H1 (cell line): ENCODE data around the gene MAP4. TPM values are rescaled to one million over a fixed set of nuclear protein-coding genes. Genes with fewer than 3 reads are reported as not detected.

Experiments used
- CTCF ChIA-PET: fragments of 300-600 bp; sonication (Branson Sonifier 250); formaldehyde crosslinking; loops from one replicate; lab custom pipeline; 2021; ENCODE audit not compliant: partially characterized antibody; lab: Charles Lee
- POLR2A ChIA-PET: fragments of 300-600 bp; sonication (Branson Sonifier 250); formaldehyde crosslinking; loops from one replicate; lab custom pipeline; 2021; ENCODE audit warnings: inconsistent platforms; ENCODE audit not compliant: partially characterized antibody; lab: Charles Lee
- DNase-seq, 2 experiments: peaks; one replicate each; pipeline versions ENCODE4 v3.0.0 to v3.0.0-alpha.2; 2010 to 2022; ENCODE audit warnings: low spot score in 2 of 2, low read depth in 1 of 2, mixed read lengths in 1 of 2
- FAIRE-seq: peaks from 2 replicates; lab custom pipeline; 2011; peaks lifted over from hg19 to GRCh38; lab: Jason Lieb, UNC
- H2AFZ ChIP-seq: 2 replicates; pipeline ENCODE4 v1.8.1; 2012; ENCODE audit warnings: low read length, inconsistent platforms
- H2AK5ac ChIP-seq: 2 replicates; pipeline ENCODE4 v1.6.1; 2013; ENCODE audit warnings: low read depth, low read length
- H2BK120ac ChIP-seq: replicated peaks from 2 replicates; pipeline ENCODE3; 2013; ENCODE audit warnings: low read depth, low read length, inconsistent platforms
- H2BK12ac ChIP-seq: 2 replicates; pipeline ENCODE4 v1.6.1; 2013; ENCODE audit warnings: low read depth, low read length
- H2BK15ac ChIP-seq: 2 replicates; pipeline ENCODE4 v1.6.1; 2013; ENCODE audit warnings: low read length
- H2BK20ac ChIP-seq: 2 replicates; pipeline ENCODE4 v1.6.1; 2013; ENCODE audit warnings: low read length
- H2BK5ac ChIP-seq: 2 replicates; pipeline ENCODE4 v1.6.1; 2013; ENCODE audit warnings: low read depth, low read length
- H3K14ac ChIP-seq: 2 replicates; pipeline ENCODE4 v1.6.1; 2013; ENCODE audit warnings: inconsistent platforms; ENCODE audit not compliant: insufficient read length
- H3K18ac ChIP-seq: 2 replicates; pipeline ENCODE4 v1.6.1; 2013; ENCODE audit warnings: low read length; ENCODE audit errors: extremely low read depth
- H3K23ac ChIP-seq: 2 replicates; pipeline ENCODE4 v1.6.1; 2013; ENCODE audit warnings: inconsistent platforms; ENCODE audit not compliant: insufficient read length
- H3K23me2 ChIP-seq: 2 replicates; pipeline ENCODE4 v1.6.1; 2013; ENCODE audit warnings: low read depth, low read length
- H3K27ac ChIP-seq: 2 replicates; pipeline ENCODE4 v1.6.1; 2011; ENCODE audit warnings: low read depth, low read length, inconsistent platforms
- H3K27me3 ChIP-seq, 4 experiments: replicated peaks in 1 of 4; 1 replicate in 1 of 4; 2 replicates in 3 of 4; pipeline versions ENCODE4 v1.6.1 to v1.8.1; 2011 to 2013; ENCODE audit warnings: low read length in 3 of 4, mild to moderate bottlenecking in 3 of 4, inconsistent platforms in 2 of 4, mixed read lengths in 2 of 4, moderate library complexity in 1 of 4; ENCODE audit not compliant: control insufficient read depth in 3 of 4, insufficient read depth in 3 of 4; ENCODE audit errors: extremely low read depth in 1 of 4
- H3K36me3 ChIP-seq, 4 experiments: 2 replicates each; pipeline versions ENCODE4 v1.6.1 to v1.8.1; 2011 to 2013; ENCODE audit warnings: mild to moderate bottlenecking in 4 of 4, low read length in 3 of 4, moderate library complexity in 2 of 4, control low read depth in 1 of 4, inconsistent platforms in 1 of 4; ENCODE audit not compliant: insufficient read depth in 4 of 4, control insufficient read depth in 2 of 4
- H3K4ac ChIP-seq: replicated peaks from 2 replicates; pipeline ENCODE3; 2013; ENCODE audit warnings: low read length, low read depth, mixed read lengths, inconsistent platforms; ENCODE audit not compliant: insufficient read length
- H3K4me1 ChIP-seq, 4 experiments: replicated peaks in 1 of 4; 1 replicate in 1 of 4; 2 replicates in 3 of 4; pipeline versions ENCODE4 v1.6.1 to v1.8.1; 2011 to 2013; ENCODE audit warnings: low read length in 3 of 4, inconsistent platforms in 2 of 4, mixed read lengths in 1 of 4; ENCODE audit not compliant: insufficient read depth in 4 of 4, control insufficient read depth in 3 of 4
- H3K4me2 ChIP-seq, 2 experiments: 2 replicates each; pipeline versions ENCODE4 v1.6.1 to v1.8.1; 2011 to 2013; ENCODE audit warnings: low read depth in 2 of 2, low read length in 2 of 2, control low read depth in 1 of 2, inconsistent platforms in 1 of 2, mild to moderate bottlenecking in 1 of 2; ENCODE audit not compliant: insufficient read depth in 1 of 2
- H3K4me3 ChIP-seq, 4 experiments: fragments of 200-600, 300-600 bp in 1 of 4; sonication (generic), shearing (Covaris generic), sonication (Bioruptor Twin) in 1 of 4; 2 replicates each; pipeline versions ENCODE4 v1.5.1 to v1.8.1; 2011 to 2016; ENCODE audit warnings: low read length in 4 of 4, low read depth in 3 of 4, control low read depth in 2 of 4, inconsistent platforms in 2 of 4, mild to moderate bottlenecking in 2 of 4, mixed read lengths in 1 of 4, moderate library complexity in 1 of 4; ENCODE audit not compliant: insufficient read depth in 2 of 4; ENCODE audit errors: extremely low read depth in 1 of 4
- H3K56ac ChIP-seq: replicated peaks from 2 replicates; pipeline ENCODE3; 2013; ENCODE audit warnings: low read depth, mild to moderate bottlenecking, mixed read lengths, low read length, inconsistent platforms; ENCODE audit not compliant: insufficient read length
- H3K79me1 ChIP-seq: 2 replicates; pipeline ENCODE4 v1.6.1; 2013; ENCODE audit warnings: low read depth, low read length, control low read depth
- H3K79me2 ChIP-seq, 2 experiments: 2 replicates each; pipeline versions ENCODE4 v1.6.1 to v1.8.1; 2012 to 2013; ENCODE audit warnings: low read length in 2 of 2, mild to moderate bottlenecking in 2 of 2, inconsistent platforms in 1 of 2; ENCODE audit not compliant: insufficient read depth in 2 of 2, control insufficient read depth in 1 of 2
- H3K9ac ChIP-seq, 4 experiments: replicated peaks in 1 of 4; 1 replicate in 1 of 4; 2 replicates in 3 of 4; pipeline versions ENCODE4 v1.6.1 to v1.8.1; 2011 to 2013; ENCODE audit warnings: low read depth in 3 of 4, low read length in 3 of 4, control low read depth in 2 of 4, mild to moderate bottlenecking in 2 of 4, moderate library complexity in 2 of 4, inconsistent platforms in 1 of 4; ENCODE audit errors: extremely low read depth in 1 of 4
- H3K9me3 ChIP-seq, 2 experiments: 2 replicates each; pipeline versions ENCODE4 v1.6.1 to v1.8.1; 2012 to 2013; ENCODE audit warnings: mild to moderate bottlenecking in 2 of 2, moderate library complexity in 2 of 2, control low read depth in 1 of 2, inconsistent platforms in 1 of 2, low read depth in 1 of 2, low read length in 1 of 2, mixed read lengths in 1 of 2; ENCODE audit not compliant: insufficient read depth in 2 of 2
- H4K20me1 ChIP-seq, 2 experiments: replicated peaks in 1 of 2; 2 replicates each; pipeline versions ENCODE3 to v1.8.1; 2011 to 2013; ENCODE audit warnings: inconsistent platforms in 2 of 2, low read length in 2 of 2, mild to moderate bottlenecking in 1 of 2; ENCODE audit not compliant: insufficient read depth in 2 of 2, control insufficient read depth in 1 of 2
- H4K5ac ChIP-seq: 2 replicates; pipeline ENCODE4 v1.6.1; 2013; ENCODE audit warnings: low read length, low read depth, mixed read lengths, inconsistent platforms; ENCODE audit not compliant: insufficient read length
- H4K8ac ChIP-seq: 2 replicates; pipeline ENCODE4 v1.8.0; 2013; ENCODE audit warnings: mild to moderate bottlenecking, moderate library complexity, low read length, inconsistent platforms; ENCODE audit not compliant: insufficient read depth; ENCODE audit errors: extremely low read depth
- H4K91ac ChIP-seq: replicated peaks from 2 replicates; pipeline ENCODE3; 2013; ENCODE audit warnings: low read length, mixed read lengths, inconsistent platforms; ENCODE audit not compliant: insufficient read length
- ATF2 ChIP-seq: IDR thresholded peaks from 2 replicates; pipeline ENCODE4 v1.6.1; 2012; ENCODE audit warnings: low read length, inconsistent platforms
- BACH1 ChIP-seq: IDR thresholded peaks from 2 replicates; pipeline ENCODE4 v1.6.1; 2012; ENCODE audit warnings: low read length, improper control_type of control experiment
- CBX8 ChIP-seq: fragments of 300-800, 300-1000 bp; sonication (generic); IDR thresholded peaks from 2 replicates; pipeline ENCODE4 v1.7.1; 2016; ENCODE audit warnings: low read depth, low read length, borderline replicate concordance
- MAX ChIP-seq: IDR thresholded peaks from 2 replicates; pipeline ENCODE4 v1.6.1; 2012; ENCODE audit warnings: inconsistent platforms
- POLR2A ChIP-seq, 2 experiments: IDR thresholded peaks; 1 replicate in 1 of 2; 2 replicates in 1 of 2; pipeline ENCODE4 v1.6.1; 2011; ENCODE audit warnings: low read depth in 2 of 2, low read length in 2 of 2, mild to moderate bottlenecking in 2 of 2; ENCODE audit errors: control extremely low read depth in 1 of 2
- POU5F1 ChIP-seq: IDR thresholded peaks from 2 replicates; pipeline ENCODE4 v1.6.1; 2011; ENCODE audit warnings: low read depth, mild to moderate bottlenecking, low read length, moderate library complexity
- SAP30 ChIP-seq: fragments of 300-600 bp; sonication (generic); IDR thresholded peaks from 2 replicates; pipeline ENCODE4 v1.7.1; 2012; ENCODE audit warnings: low read length, moderate library complexity, mild to moderate bottlenecking, inconsistent platforms; ENCODE audit not compliant: insufficient read depth, insufficient replicate concordance
- SP4 ChIP-seq: IDR thresholded peaks from 2 replicates; pipeline ENCODE4 v1.6.1; 2012; ENCODE audit warnings: low read length, inconsistent platforms
- TEAD4 ChIP-seq: IDR thresholded peaks from 2 replicates; pipeline ENCODE4 v1.6.1; 2012; ENCODE audit warnings: low read depth, low read length, inconsistent platforms, mixed read lengths
- USF2 ChIP-seq: IDR thresholded peaks from 2 replicates; pipeline ENCODE4 v1.6.1; 2011; ENCODE audit warnings: low read length, improper control_type of control experiment
- YY1 ChIP-seq: IDR thresholded peaks from 2 replicates; pipeline ENCODE4 v1.6.1; 2011; ENCODE audit warnings: low read depth, mild to moderate bottlenecking, low read length
- WGBS, 2 experiments: shearing (Covaris generic) in 1 of 2; methylation state at CpG; one replicate each; pipeline versions ENCODE4 v1.1.6 to v1.1.7; 2013 to 2015; ENCODE audit warnings: low lambda C conversion rate in 2 of 2, mixed read lengths in 2 of 2, inconsistent platforms in 1 of 2, low coverage in 1 of 2, missing lambda C conversion rate in 1 of 2; ENCODE audit not compliant: insufficient replicate concordance in 2 of 2, insufficient coverage in 1 of 2, insufficient read length in 1 of 2; ENCODE audit errors: extremely low coverage in 1 of 2, missing lambda C conversion rate in 1 of 2; 5-methylcytosine and 5-hydroxymethylcytosine counted together
- polyA plus RNA-seq, 7 experiments: library from polyadenylated mRNA; depleted of rRNA in 3 of 7; stranded (reverse) in 5 of 7; unstranded in 2 of 7; fragments of >200 nt in 5 of 7; fragments of 200-250 nt in 2 of 7; gene quantifications; 1 replicate in 5 of 7; 2 replicates in 1 of 7; 4 replicates in 1 of 7; pipeline versions ENCODE4 v1.2.1 to v1.2.3, GENCODE V29; 2011 to 2013; ENCODE audit warnings: missing spikeins in 2 of 7, mixed read lengths in 2 of 7
- total RNA-seq: library from RNA; stranded (reverse); fragmentation: NEBNext Ultra II Directional; extraction: Animal tissue kit (Norgen Biotek cat#: 25700); gene quantifications from 2 replicates; pipeline ENCODE4 v1.2.1, GENCODE V29; 2021

The MAP4 gene
- total and polyA plus RNA-seq, 2 of the 8 experiments (the other 6 are each of a cell fraction or from before 2014, with no cell fraction given): 67.0 to 179 TPM

- 0 out of 2 replicates have a peak overlapping the region, but pooled peaks have one; percentile 33 for H2BK12ac ChIP-seq
- H3K9me3 ChIP-seq: no peaks in the 10 kb centered on the region
- no peak overlapping the region for H2AK5ac ChIP-seq
- peak overlapping the region; percentile 80 to 99 (median 86) for H3K4me3 ChIP-seq
- DNase-seq (no peak), FAIRE-seq (no peak)
- H3K56ac ChIP-seq: no peak overlapping the region
- H4K8ac ChIP-seq: peak overlapping the region; percentile 98; the same call in 1 of the 2 replicates
- no peak overlapping the region for H3K23ac ChIP-seq
- H3K14ac ChIP-seq: no peak overlapping the region
- peak overlapping the region; percentile 83 to 99 (median 92) for H3K9ac ChIP-seq
- no peaks in the 10 kb centered on the region for H3K27me3 ChIP-seq
- peaks cover 7% of the 10 kb centered on the region for H3K23me2 ChIP-seq
- no peak overlapping the region for H2BK15ac ChIP-seq
- H2BK5ac ChIP-seq: peak overlapping the region; percentile 87
- peak overlapping the region; percentile 84 for H4K91ac ChIP-seq
- H3K79me1 ChIP-seq: peaks cover 5% of the 10 kb centered on the region
- no peak overlapping the region for H2AFZ ChIP-seq
- POLR2A ChIA-PET: interaction anchor here (0.9 to 4.8 kb wide), 27 partner anchors 8 to 361 kb away, joined by 3 to 34 read pairs (median 5); partner anchors contain the start of gene SCAP
- H4K20me1 ChIP-seq: peaks cover 0 to 4% of the 10 kb centered on the region in 2 experiments
- H2BK20ac ChIP-seq: no peak overlapping the region
- 40% methylated on average over 7 of the region's 7 CpGs; no CpG with 5 or more reads in 1 of the 2 experiments for WGBS, 2 experiments
- peak overlapping the region; percentile 78 to 100 for H3K4me2 ChIP-seq
- H3K4ac ChIP-seq: peak overlapping the region; percentile 99
- CTCF ChIA-PET: interaction anchor here (0.6 to 2.9 kb wide), 24 partner anchors 9 to 539 kb away, joined by 3 to 37 read pairs (median 6); partner anchors contain the start of gene DHX30
- peaks cover 8 to 27% of the 10 kb centered on the region in 2 experiments for H3K79me2 ChIP-seq
- peak overlapping the region; percentile 79 for H3K27ac ChIP-seq
- peak overlapping the region; percentile 38 for H2BK120ac ChIP-seq
- peaks cover 21 to 48% (median 30%) of the 10 kb centered on the region in 4 experiments for H3K36me3 ChIP-seq
- peak overlapping the region; percentile 13; the same call in 1 of the 2 replicates for H3K18ac ChIP-seq
- peaks cover 3 to 6% (median 4%) of the 10 kb centered on the region in 4 experiments; a peak in 5 of 7 replicates for H3K4me1 ChIP-seq
- H4K5ac ChIP-seq: no peak overlapping the region
- TF ChIP-seq YY1: no peak
- TF ChIP-seq USF2: no peak
- no peak for TF ChIP-seq POLR2A (IDR thresholded peaks at IDR 0.05; ENCODE audit: control extremely low read depth in 1 of 2, low read depth in 2 of 2, low read length in 2 of 2)
- TF ChIP-seq CBX8: no peak
- TF ChIP-seq TEAD4: no peak
- TF ChIP-seq SAP30: no peak
- TF ChIP-seq BACH1: no peak
- TF ChIP-seq ATF2: no peak
- TF ChIP-seq POU5F1: no peak
- no peak for TF ChIP-seq SP4
- no peak for TF ChIP-seq MAX
Measured at GRCh38 chr3:47825590-47825989, 190.6 kb downstream of the MAP4 start.
